Fibroblast of the aortic adventitia (primary cell): ENCODE measurements around the gene RNF150. TPM values are rescaled to one million over a fixed set of nuclear protein-coding genes. Genes with fewer than 3 reads are reported as not detected.

Experiments
- DNase-seq: peaks from one replicate; pipeline ENCODE4 v3.0.0-alpha.2; 2010; ENCODE audit warnings: low read depth
- H3K4me3 ChIP-seq: 2 replicates; pipeline ENCODE4 v1.5.1; 2011; ENCODE audit warnings: low read depth, mild to moderate bottlenecking, control low read depth, low read length, moderate library complexity
- total RNA-seq: library from RNA; depleted of rRNA; stranded (reverse); fragments of >200 nt; gene quantifications from 2 replicates; pipeline ENCODE4 v1.2.3, GENCODE V29; 2012; ENCODE audit warnings: low replicate concordance
- TF ChIP-seq, protein P1 (sequence below): IDR thresholded peaks from 2 replicates; pipeline ENCODE4 v1.5.1; 2011; ENCODE audit warnings: mild to moderate bottlenecking, low read length, control low read depth, inconsistent platforms; ENCODE audit not compliant: insufficient read depth

The RNF150 gene
- total RNA-seq, 1 donor: 0.99 TPM

DNA sequence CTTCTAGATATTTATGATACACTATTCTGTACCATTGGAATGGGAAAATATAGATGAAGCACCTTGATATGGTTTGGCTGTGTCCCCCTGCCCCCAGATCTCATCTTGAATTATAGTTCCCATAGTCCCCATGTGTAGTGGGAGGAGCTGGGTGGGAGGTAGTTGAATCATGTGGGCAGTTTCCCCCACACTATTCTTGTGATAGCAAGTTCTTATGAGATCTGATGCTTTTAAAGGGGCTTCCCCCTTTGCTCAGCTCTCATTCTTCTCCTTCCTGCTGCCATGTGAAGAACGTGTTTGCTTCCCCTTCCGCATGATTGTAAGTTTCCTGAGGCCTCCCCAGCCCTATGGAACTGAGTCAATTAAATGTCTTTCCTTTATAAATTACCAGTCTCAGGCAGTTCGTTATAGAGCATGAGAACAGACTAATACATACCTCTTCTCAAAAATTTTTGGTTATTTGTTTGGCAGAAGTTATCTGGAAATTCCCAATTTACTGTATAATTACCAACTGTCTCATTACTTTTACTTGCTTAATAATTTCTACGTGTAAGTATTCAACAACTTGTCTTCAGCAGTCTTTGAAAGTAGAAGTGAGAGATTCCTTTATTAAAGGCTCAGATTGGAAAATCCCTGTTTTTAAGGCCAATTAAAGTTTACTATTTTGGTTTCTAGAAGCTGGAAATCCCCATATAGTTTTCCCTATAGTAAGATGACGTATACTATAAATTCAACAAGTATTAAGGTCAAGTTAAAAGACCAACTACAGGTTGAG is 152.7 kb downstream of the RNF150 start:
- DNase-seq: no peak
- TF ChIP-seq, protein P1, sequence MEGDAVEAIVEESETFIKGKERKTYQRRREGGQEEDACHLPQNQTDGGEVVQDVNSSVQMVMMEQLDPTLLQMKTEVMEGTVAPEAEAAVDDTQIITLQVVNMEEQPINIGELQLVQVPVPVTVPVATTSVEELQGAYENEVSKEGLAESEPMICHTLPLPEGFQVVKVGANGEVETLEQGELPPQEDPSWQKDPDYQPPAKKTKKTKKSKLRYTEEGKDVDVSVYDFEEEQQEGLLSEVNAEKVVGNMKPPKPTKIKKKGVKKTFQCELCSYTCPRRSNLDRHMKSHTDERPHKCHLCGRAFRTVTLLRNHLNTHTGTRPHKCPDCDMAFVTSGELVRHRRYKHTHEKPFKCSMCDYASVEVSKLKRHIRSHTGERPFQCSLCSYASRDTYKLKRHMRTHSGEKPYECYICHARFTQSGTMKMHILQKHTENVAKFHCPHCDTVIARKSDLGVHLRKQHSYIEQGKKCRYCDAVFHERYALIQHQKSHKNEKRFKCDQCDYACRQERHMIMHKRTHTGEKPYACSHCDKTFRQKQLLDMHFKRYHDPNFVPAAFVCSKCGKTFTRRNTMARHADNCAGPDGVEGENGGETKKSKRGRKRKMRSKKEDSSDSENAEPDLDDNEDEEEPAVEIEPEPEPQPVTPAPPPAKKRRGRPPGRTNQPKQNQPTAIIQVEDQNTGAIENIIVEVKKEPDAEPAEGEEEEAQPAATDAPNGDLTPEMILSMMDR: no peak

GRCh38 chr4:140976768-140977167 is 156.5 kb downstream of the RNF150 start:
- no peak for DNase-seq
- no peak overlapping the region for H3K4me3 ChIP-seq
- TF ChIP-seq, protein P1: no peak

More for the DNA sequence above, 152.7 kb downstream of the RNF150 start:
- no peak overlapping the region for H3K4me3 ChIP-seq

DNA sequence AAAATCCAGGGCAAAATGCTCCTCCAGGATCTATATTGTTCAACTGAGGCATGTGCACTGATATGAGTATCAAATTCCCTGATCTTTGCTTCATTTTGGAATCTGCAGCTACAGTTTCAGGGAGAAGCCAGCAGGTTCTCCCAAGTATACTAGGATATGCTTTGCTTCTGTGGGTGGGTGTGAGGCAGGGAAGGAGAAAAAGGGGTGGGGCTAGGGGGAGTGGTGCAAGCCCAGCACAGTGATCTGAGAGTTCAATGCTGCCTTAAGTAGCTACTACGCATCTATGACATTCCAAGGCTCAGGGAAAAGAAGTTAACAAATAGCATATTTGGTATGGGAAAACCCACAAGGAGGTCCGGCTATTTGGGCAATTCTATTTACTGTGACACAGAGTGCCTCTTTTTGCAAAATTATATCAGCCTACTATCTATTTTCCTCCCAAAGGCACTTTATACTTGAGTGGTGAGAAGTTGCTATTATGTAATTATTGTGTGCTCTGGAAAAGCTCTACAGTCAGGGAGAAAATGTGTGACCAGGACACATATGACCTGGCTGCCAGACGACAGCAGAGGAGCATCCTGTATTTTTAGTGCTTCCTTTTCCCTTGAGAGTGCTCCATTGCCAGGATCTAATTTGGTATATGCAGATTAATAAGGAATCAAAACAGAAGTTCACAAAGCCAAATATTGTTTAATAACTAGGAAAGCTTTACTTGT is 162.0 kb downstream of the RNF150 start:
- no peak overlapping the region for H3K4me3 ChIP-seq
- TF ChIP-seq, protein P1: no peak
- no peak for DNase-seq

DNA sequence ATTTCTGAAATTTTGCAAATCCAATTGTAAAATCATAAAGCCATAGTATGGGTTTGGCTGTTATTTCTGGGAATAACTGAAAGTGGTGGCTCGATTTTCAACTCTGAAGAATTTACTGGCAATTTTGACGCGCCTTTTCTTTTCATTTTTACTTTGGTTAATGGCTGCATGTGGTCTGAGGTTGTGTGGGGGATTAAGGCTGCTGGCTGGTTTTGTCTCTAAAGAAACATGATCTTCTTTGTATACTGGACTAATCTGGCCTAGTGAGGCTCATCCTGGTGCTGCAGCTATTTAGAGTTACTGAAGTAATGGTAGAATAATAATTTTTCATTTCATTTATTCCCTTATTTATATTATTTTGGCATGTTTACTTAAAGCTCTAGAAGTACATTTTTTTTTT is 164.0 kb downstream of the RNF150 start:
- H3K4me3 ChIP-seq: no peak overlapping the region
- DNase-seq: no peak

GRCh38 chr4:140968371-140968770 is 164.9 kb downstream of the RNF150 start:
- no peak for DNase-seq
- no peak overlapping the region for H3K4me3 ChIP-seq
- TF ChIP-seq, protein P1: no peak

More for the DNA sequence above, 164.0 kb downstream of the RNF150 start:
- TF ChIP-seq, protein P1: no peak

DNA sequence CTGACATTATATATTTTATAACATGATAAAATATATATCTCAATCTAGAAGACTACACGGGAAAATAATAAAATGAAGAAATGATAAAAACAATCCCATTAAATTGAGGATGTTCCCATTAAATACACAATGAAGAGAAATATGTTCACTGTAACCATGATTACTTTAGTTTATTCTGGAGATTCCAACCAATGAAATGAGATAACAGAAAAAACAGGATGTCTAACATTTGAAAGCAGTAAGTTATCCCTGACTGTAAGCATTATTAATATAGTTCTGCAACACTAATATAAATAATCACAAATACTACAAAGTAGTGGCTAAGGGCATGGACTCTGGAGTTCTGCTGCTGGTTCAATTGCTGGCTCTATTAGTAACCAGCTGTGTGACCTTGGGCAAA is 169.4 kb downstream of the RNF150 start:
- TF ChIP-seq, protein P1: no peak
- H3K4me3 ChIP-seq: no peak overlapping the region
- no peak for DNase-seq
